ENCODE data around the gene WNT2. TPM values are rescaled to one million over a fixed set of nuclear protein-coding genes. Genes with fewer than 3 reads are reported as not detected.

Gene WNT2
- total and polyA plus RNA-seq, 2 donors (not counting 1 experiment from before 2014, with no cell fraction given) = not detected

DNA sequence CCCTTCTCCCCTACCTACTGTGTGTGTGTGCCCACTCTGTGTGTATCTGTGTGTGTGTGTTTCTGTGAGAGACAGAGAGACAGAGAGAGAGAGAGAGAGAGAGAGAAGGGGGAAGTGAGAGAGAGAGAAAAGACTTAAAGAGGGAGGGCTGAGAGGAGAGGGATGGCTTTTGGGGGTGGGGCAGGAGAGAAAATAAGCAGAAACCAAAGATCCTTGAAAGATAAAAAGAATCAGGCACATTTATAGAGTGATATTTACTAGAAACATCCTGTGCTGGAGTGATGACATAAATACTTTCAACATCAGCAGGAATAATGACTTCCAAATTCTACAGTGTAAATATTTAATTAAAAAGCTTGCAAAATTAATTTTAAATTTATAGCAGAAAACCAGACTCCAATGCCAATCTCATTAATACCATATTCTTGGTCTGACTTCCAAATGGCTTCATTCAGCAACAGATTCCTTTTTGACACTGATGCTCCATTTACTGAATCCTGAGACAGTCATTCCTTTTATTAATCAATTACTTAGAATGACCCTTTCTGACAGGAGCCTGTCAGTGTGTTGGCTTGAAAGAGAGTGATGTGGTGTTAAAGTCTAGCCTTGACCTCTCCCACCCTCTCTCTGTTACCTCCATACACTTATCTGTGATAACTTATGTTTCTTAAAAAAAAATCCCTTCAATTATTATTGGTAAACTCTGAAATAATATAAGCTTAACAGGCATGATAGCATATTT, 41.7 kb upstream of the WNT2 start:
- no peak for DNase-seq
- H3K4me1 ChIP-seq (ENCODE audit: control insufficient read depth in 2 of 2, insufficient read depth in 2 of 2, low read length in 2 of 2) = no peaks in the 10 kb centered on the region
- TF ChIP-seq EZH2 (IDR thresholded peaks at IDR 0.05; ENCODE audit: borderline replicate concordance, insufficient read depth, low read depth, low read length, poor library complexity, severe bottlenecking) = no peak
- no peak for TF ChIP-seq CTCF (IDR thresholded peaks at IDR 0.05)
- H3K79me2 ChIP-seq (ENCODE audit: control insufficient read depth, insufficient read depth, low read length) = no peaks in the 10 kb centered on the region
- Mint-ChIP-seq H3K9me3 (ENCODE audit: insufficient read depth) (no peaks in the 10 kb centered on the region), H3K27me3 (no peaks in the 10 kb centered on the region), H3K27ac (no peak overlapping the region), H3K4me1 (no peaks in the 10 kb centered on the region), H3K4me3 (no peak overlapping the region)
- intact Hi-C loops (cut with micrococcal nuclease) = no loop called here
- H4K20me1 ChIP-seq (ENCODE audit: control insufficient read depth, insufficient read depth, low read length, poor library complexity, severe bottlenecking) = no peaks in the 10 kb centered on the region
- H2AFZ ChIP-seq (ENCODE audit: insufficient read depth, low read depth, low read length, poor library complexity, severe bottlenecking) = no peak overlapping the region
- ATAC-seq (ENCODE audit: low read depth) = no peak
- no peak overlapping the region for H3K9ac ChIP-seq (ENCODE audit: low read length)
- H3K36me3 ChIP-seq (replicated peaks in 1 of 2; ENCODE audit: control extremely low read depth in 1 of 2, control insufficient read depth in 1 of 2, extremely low read depth in 1 of 2, insufficient read depth in 2 of 2, low read length in 1 of 2) = no peaks in the 10 kb centered on the region
- ChIA-PET POLR2A (no interaction called here), CTCF (no interaction called here)
- no peak overlapping the region for H3K4me2 ChIP-seq (replicated peaks; ENCODE audit: low read depth, low read length, poor library complexity, severe bottlenecking)
- no peak overlapping the region for H3K27ac ChIP-seq (ENCODE audit: low read length in 2 of 2)
- H3K27me3 ChIP-seq (replicated peaks in 1 of 4; ENCODE audit: control extremely low read depth in 1 of 4, control insufficient read depth in 3 of 4, insufficient read depth in 4 of 4, low read length in 3 of 4) = no peaks in the 10 kb centered on the region
- H3K9me3 ChIP-seq (ENCODE audit: control extremely low read depth in 1 of 3, control insufficient read depth in 2 of 3, insufficient read depth in 1 of 3, low read length in 2 of 3) = no peaks in the 10 kb centered on the region
- no peak overlapping the region for H3K4me3 ChIP-seq (ENCODE audit: control extremely low read depth in 1 of 5, extremely low read depth in 1 of 5, insufficient read depth in 1 of 5, low read depth in 2 of 5, low read length in 4 of 5)

DNA sequence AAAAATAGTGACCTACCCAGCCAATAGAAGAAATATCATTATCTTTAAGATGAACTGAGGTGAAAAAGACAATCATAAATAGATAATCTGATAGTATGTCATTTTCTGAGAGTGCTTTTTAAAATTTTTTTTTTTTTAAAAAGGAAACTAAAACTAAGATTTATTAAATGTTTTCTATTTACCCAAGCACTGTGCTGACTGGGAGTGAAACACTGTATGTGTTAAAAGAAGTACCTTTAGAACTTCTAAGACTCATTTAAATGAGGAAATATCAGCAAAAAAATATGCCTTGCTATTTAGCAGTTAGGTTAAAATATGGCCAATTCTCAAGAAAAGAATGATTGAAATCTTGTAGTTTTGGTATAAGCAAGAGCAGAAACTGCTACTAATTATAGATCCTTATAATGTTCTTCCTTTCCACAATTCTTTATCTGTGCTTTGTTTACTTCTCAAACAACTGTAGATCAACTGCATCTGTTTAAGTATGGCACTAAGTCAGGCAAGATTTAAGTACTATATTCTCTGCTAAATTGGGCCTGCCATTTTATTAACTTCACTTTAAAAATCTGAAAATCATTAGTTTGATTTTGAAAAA, 39.5 kb upstream of the WNT2 start:
- Histone ChIP-seq H3K4me2 (replicated peaks; ENCODE audit: low read depth, low read length, poor library complexity, severe bottlenecking) (no peak overlapping the region), H3K9me3 (ENCODE audit: control extremely low read depth in 1 of 3, control insufficient read depth in 2 of 3, insufficient read depth in 1 of 3, low read length in 2 of 3) (no peaks in the 10 kb centered on the region), H4K20me1 (ENCODE audit: control insufficient read depth, insufficient read depth, low read length, poor library complexity, severe bottlenecking) (no peaks in the 10 kb centered on the region), H2AFZ (ENCODE audit: insufficient read depth, low read depth, low read length, poor library complexity, severe bottlenecking) (no peak overlapping the region), H3K9ac (ENCODE audit: low read length) (no peak overlapping the region), H3K27me3 (replicated peaks in 1 of 4; ENCODE audit: control extremely low read depth in 1 of 4, control insufficient read depth in 3 of 4, insufficient read depth in 4 of 4, low read length in 3 of 4) (no peaks in the 10 kb centered on the region), H3K36me3 (replicated peaks in 1 of 2; ENCODE audit: control extremely low read depth in 1 of 2, control insufficient read depth in 1 of 2, extremely low read depth in 1 of 2, insufficient read depth in 2 of 2, low read length in 1 of 2) (no peaks in the 10 kb centered on the region), H3K4me3 (ENCODE audit: control extremely low read depth in 1 of 5, extremely low read depth in 1 of 5, insufficient read depth in 1 of 5, low read depth in 2 of 5, low read length in 4 of 5) (no peak overlapping the region), H3K79me2 (ENCODE audit: control insufficient read depth, insufficient read depth, low read length) (no peaks in the 10 kb centered on the region), H3K4me1 (ENCODE audit: control insufficient read depth in 2 of 2, insufficient read depth in 2 of 2, low read length in 2 of 2) (no peaks in the 10 kb centered on the region), H3K27ac (ENCODE audit: low read length in 2 of 2) (no peak overlapping the region)
- no peaks in the 10 kb centered on the region for H3K4me1 Mint-ChIP-seq
- no peaks in the 10 kb centered on the region for H3K27me3 Mint-ChIP-seq
- no peak overlapping the region for H3K27ac Mint-ChIP-seq
- no peak overlapping the region for H3K4me3 Mint-ChIP-seq
- TF ChIP-seq EZH2 (IDR thresholded peaks at IDR 0.05; ENCODE audit: borderline replicate concordance, insufficient read depth, low read depth, low read length, poor library complexity, severe bottlenecking) (no peak), CTCF (IDR thresholded peaks at IDR 0.05) (no peak)
- no peaks in the 10 kb centered on the region for H3K9me3 Mint-ChIP-seq (ENCODE audit: insufficient read depth)
- intact Hi-C loops (cut with micrococcal nuclease) = no loop called here
- no peak for DNase-seq
- no peak for ATAC-seq (ENCODE audit: low read depth)
- CTCF ChIA-PET = no interaction called here
- POLR2A ChIA-PET = no interaction called here
